Gastroesophageal sphincter (tissue), 4 donors: Measurements from ENCODE around the gene CNOT2. TPM values are rescaled to one million over a fixed set of nuclear protein-coding genes. Genes with fewer than 3 reads are reported as not detected.

Source experiments
- ATAC-seq: fragments of 150-250 bp; one replicate; pipeline ENCODE4 v1.9.1; 2016; ENCODE audit warnings: mild to moderate bottlenecking, moderate library complexity
- H3K27ac ChIP-seq, 4 donors: fragments of 200-600 bp; sonication (generic) in 3 of 4; 1 replicate in 3 of 4; 2 replicates in 1 of 4; pipeline ENCODE4 v1.5.1; 2016 to 2019
- H3K27me3 ChIP-seq: fragments of 200-600 bp; sonication (generic); one replicate; pipeline ENCODE4 v1.5.1; 2019
- H3K36me3 ChIP-seq, 2 donors: fragments of 200-600 bp; sonication (generic); one replicate each; pipeline ENCODE4 v1.5.1; 2019; ENCODE audit warnings: control low read depth in 1 of 2
- H3K4me1 ChIP-seq, 3 donors: fragments of 200-600 bp; sonication (generic); 1 replicate in 2 of 3; 2 replicates in 1 of 3; pipeline ENCODE4 v1.5.1; 2016 to 2019; ENCODE audit warnings: control low read depth in 2 of 3
- H3K4me3 ChIP-seq, 2 donors: fragments of 200-600 bp; sonication (generic); one replicate each; pipeline ENCODE4 v1.5.1; 2019; ENCODE audit warnings: mild to moderate bottlenecking in 1 of 2, moderate library complexity in 1 of 2
- H3K9me3 ChIP-seq, 3 donors: fragments of 200-600 bp; sonication (generic); one replicate each; pipeline ENCODE4 v1.5.1; 2017 to 2019; ENCODE audit warnings: control low read depth in 2 of 3
- CTCF ChIP-seq, 4 experiments: fragments of 200-600 bp in 2 of 4; fragments of 450-650 bp in 2 of 4; sonication (generic) in 1 of 4; IDR thresholded peaks; one replicate each; pipeline ENCODE4 v1.5.1; 2017 to 2019; ENCODE audit warnings: antibody characterized with exemption in 4 of 4, mild to moderate bottlenecking in 2 of 4, moderate library complexity in 2 of 4
- EP300 ChIP-seq: sonication (generic); formaldehyde crosslinking; IDR thresholded peaks from one replicate; pipeline ENCODE4 v1.6.1; 2017; ENCODE audit warnings: antibody characterized with exemption, mild to moderate bottlenecking
- POLR2A ChIP-seq, 2 donors: fragments of 450-650 bp; IDR thresholded peaks; one replicate each; pipeline ENCODE4 v1.6.1; 2017; ENCODE audit warnings: antibody characterized with exemption in 2 of 2, mild to moderate bottlenecking in 2 of 2, moderate library complexity in 1 of 2
- POLR2AphosphoS5 ChIP-seq: sonication (generic); formaldehyde crosslinking; IDR thresholded peaks from one replicate; pipeline ENCODE4 v1.6.1; 2017; ENCODE audit warnings: antibody characterized with exemption
- WGBS, 2 donors: methylation state at CpG; one replicate each; pipeline ENCODE4 v1.1.5; 2018; ENCODE audit warnings: low coverage in 1 of 2; 5-methylcytosine and 5-hydroxymethylcytosine counted together
- total RNA-seq, 4 donors: library from RNA; depleted of rRNA; stranded (reverse); fragments of >200 nt; gene quantifications; one replicate each; pipeline ENCODE4 v1.1.0, GENCODE V29; 2016

Gene CNOT2
- total RNA-seq, 4 donors from 2014 or later: 71.9 to 125 (median 101) TPM

- WGBS, 2 donors: 43 to 47% methylated on average over 1 of the region's 5 CpGs
- ATAC-seq: no peak
- H3K36me3 ChIP-seq: no peaks in the 10 kb centered on the region
- peaks cover 4 to 94% (median 7%) of the 10 kb centered on the region in 3 donors for H3K4me1 ChIP-seq
- TF ChIP-seq POLR2A (IDR thresholded peaks at IDR 0.05) (no peak), POLR2AphosphoS5 (no peak), CTCF (IDR thresholded peaks at IDR 0.05) (no peak), EP300 (no peak)
- H3K27ac ChIP-seq: peak overlapping the region in 3 of 4 donors; percentile 40 to 48 (median 47)
- no peaks in the 10 kb centered on the region for H3K27me3 ChIP-seq
- H3K9me3 ChIP-seq: no peaks in the 10 kb centered on the region
- H3K4me3 ChIP-seq: no peak overlapping the region
These were observed 11.6 kb downstream of the CNOT2 start for GRCh38 chr12:70254846-70255245.

- Histone ChIP-seq H3K36me3 (no peaks in the 10 kb centered on the region), H3K9me3 (no peaks in the 10 kb centered on the region), H3K27me3 (no peaks in the 10 kb centered on the region), H3K4me1 (peaks cover 4 to 89% (median 7%) of the 10 kb centered on the region in 3 donors), H3K27ac (peak overlapping the region; percentile 40 to 59 (median 48)), H3K4me3 (no peak overlapping the region)
- WGBS, 2 donors: 24 to 26% methylated on average over 2 to 3 of the region's 3 CpGs
- TF ChIP-seq EP300: no peak
- TF ChIP-seq POLR2AphosphoS5: no peak
- no peak for TF ChIP-seq CTCF (IDR thresholded peaks at IDR 0.05)
- no peak for TF ChIP-seq POLR2A (IDR thresholded peaks at IDR 0.05)
- no peak for ATAC-seq
These were observed 12.1 kb downstream of the CNOT2 start for GRCh38 chr12:70255311-70255710.

- Histone ChIP-seq H3K36me3 (no peaks in the 10 kb centered on the region), H3K27ac (no peak overlapping the region), H3K9me3 (no peaks in the 10 kb centered on the region), H3K4me3 (no peak overlapping the region), H3K4me1 (peaks cover 0 to 58% (median 4%) of the 10 kb centered on the region in 3 donors), H3K27me3 (no peaks in the 10 kb centered on the region)
- no peak for ATAC-seq
- 77 to 78% methylated on average over 5 of the region's 5 CpGs for WGBS, 2 donors
- no peak for TF ChIP-seq POLR2A (IDR thresholded peaks at IDR 0.05)
- TF ChIP-seq CTCF (IDR thresholded peaks at IDR 0.05): no peak
- no peak for TF ChIP-seq POLR2AphosphoS5
- TF ChIP-seq EP300: no peak
These were observed 15.6 kb downstream of the CNOT2 start for GRCh38 chr12:70258605-70259403.

DNA sequence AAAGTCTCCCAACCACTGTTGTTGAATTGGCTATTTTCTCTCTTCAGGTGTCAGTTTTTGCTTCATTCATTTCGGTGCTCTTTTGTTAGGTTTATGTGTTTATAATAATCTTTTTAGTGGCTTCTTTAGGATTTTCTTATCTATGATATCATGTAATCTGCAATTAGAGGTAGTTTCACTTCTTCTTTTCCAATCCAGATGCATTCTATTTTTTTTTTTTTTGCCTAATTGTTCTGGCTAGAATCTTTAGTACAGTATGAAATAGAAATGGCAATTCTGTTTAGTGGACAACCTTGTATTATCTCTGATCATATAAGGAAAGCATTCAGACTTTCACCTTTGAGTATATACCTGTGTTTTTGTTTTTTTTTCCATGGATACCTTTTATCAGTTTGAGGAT, 17.4 kb downstream of the CNOT2 start:
- Histone ChIP-seq H3K9me3 (no peaks in the 10 kb centered on the region), H3K36me3 (no peaks in the 10 kb centered on the region), H3K27ac (no peak overlapping the region), H3K4me1 (peaks cover 0 to 51% (median 4%) of the 10 kb centered on the region in 3 donors), H3K27me3 (no peaks in the 10 kb centered on the region), H3K4me3 (no peak overlapping the region)
- ATAC-seq: no peak
- TF ChIP-seq CTCF (IDR thresholded peaks at IDR 0.05) (no peak), POLR2AphosphoS5 (no peak), POLR2A (IDR thresholded peaks at IDR 0.05) (no peak), EP300 (no peak)
- 83 to 86% methylated on average over 1 of the region's 1 CpG for WGBS, 2 donors
